Measurements from ENCODE around the gene SKOR1.
A peak's percentile ranks its signal among the peaks of the same experiment; 100 is the strongest.

The SKOR1 gene

DNA sequence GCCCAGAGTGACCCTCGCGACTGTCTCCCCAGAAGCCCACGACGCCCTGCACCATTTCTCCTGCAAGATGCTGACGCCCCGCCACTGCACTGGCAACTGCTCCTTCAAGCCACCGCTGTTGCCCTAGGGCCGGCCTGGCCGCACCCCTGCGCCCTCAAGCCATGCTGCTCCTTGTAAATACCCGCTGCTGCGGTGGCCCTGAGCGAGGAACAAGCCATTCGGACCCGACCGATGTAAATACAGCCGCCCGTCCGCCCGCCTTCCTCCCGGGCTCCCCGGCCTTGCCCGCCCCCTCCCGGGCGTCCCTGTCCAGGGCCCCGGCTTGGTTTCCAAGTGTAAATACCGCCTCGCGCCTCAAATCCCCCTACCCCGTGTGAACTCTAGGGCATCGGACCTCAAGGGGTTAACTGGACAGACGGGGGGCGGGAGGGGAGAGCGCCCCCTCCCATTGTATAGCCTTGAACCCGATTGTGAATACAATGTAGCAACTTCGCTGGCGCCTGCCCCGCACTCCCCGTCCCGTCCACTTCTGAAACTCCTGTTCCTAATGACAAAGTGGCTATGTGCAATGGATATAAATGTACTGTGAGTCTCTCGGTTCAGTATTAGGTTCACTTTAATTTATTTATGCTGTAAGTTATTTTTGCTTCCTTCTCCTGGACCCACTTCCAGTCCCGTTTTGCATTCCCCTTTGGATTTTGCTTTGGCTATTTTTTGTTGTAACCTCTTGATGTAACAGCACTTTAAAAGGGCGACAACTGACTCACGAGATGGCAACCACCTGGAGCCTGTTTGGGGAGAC, 8.6 kb downstream of the SKOR1 start:
- DNase-seq = peak; percentile 20

DNA sequence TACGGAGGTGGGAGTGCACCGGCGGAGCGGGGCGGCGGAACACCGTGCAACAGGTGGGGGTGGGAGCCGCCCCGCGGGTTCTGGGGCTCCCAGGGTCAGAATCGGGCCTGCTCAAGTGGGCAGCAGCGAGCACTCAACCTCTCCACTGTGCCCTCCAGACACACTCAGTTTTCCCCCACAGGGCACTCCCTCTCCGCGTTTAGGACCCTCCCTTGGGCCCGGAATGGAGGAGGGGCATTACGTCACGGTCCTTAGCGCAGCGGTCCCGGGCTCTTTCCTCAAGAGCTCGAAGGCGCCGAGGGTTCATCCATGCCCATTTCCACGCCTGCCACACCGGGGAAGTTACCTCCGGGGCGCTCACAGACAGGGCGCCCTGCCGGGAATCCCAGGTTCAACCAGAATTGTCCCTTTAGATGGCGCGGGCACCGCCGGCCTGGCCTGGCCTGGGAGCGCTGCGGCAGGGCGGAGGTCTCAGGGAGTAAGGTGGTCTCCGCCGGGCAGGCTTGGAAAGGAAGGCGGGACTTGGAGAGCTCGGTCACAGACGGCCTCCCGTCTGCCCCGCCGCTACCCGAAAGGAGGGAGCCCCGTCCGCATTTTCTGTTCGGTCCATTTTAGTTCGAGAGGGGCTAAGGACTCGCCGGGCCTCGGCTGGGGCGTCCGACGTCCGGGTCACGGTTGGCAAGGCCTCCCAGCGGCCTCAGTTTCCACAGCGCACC, 9.4 kb downstream of the SKOR1 start:
- DNase-seq = no peak

DNA sequence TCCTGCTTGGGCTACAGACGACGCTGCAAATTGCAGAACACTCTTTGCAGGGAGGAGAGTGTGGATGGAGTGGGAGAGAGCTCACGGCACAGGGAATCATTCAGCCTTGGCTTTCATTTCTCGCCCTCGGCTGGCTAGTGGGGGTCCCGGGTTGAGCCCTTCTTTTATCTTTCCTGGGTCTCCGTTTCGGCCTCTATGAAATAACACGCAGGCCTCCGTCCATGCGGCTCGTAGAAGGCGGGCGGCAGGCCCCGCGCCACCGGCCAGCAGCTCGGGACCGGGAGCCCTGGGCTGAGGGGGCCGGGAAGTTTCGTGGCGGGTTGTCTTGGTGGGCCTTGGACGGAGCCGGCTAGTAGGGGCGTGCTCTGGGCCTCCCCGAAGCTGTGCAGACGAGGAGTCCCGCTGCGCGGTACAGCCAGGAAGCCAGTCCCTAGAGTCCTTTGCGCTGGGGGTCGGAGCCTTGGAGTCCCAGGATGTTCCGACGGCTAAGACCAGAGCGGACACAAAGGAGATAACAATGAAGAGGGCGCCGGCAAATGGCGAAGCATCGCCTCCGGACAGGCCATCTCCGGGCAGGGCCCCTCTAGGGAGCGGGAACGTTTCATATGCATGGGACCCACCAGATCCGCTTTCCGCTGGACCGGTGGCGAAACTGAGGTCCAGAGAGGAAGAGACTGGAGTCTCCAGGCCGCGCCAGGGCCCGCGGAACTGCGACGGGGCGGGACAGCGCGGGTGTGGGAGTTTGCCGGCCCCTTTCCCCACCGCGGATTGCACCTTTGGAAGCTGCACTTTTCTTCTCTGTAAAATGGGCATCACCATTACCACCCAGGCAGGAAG, 10.2 kb downstream of the SKOR1 start:
- no peak for DNase-seq

DNA sequence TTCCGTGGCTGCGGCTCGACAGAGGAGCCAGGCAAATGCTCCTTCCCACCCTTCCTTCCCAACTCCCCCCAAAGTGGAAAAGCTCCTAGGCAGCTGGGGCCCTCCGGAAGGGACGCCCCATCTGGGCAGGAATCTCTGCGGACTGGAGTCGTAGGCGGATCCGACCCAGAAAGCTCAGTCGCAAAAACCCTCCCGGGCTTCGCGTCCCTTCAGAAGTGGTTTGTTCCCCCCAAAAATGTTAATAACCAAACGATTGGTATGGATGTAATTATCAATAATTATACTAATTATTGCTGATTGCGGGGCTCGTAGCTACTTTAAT, 10.8 kb downstream of the SKOR1 start:
- DNase-seq = no peak

DNA sequence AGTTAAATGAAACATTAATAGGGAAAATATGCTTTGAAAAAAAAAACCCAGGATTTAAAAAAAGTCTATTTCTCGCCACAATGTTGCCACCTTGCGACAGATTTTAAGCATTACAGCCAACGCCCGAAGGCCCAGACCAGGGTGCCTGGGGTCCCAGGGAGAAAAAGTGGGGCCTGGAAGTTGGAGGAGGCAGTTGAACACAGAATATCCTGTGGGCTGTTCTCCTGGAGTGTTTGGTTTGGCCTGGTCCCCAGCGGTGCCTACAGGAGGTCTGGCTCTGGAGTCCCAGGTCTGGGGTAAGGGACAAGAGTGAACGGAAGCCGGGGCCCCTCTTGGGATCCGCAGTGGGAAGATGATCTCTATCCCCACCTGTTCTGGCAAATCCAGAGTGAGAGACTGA, 11.2 kb downstream of the SKOR1 start:
- peak; percentile 25 for DNase-seq

DNA sequence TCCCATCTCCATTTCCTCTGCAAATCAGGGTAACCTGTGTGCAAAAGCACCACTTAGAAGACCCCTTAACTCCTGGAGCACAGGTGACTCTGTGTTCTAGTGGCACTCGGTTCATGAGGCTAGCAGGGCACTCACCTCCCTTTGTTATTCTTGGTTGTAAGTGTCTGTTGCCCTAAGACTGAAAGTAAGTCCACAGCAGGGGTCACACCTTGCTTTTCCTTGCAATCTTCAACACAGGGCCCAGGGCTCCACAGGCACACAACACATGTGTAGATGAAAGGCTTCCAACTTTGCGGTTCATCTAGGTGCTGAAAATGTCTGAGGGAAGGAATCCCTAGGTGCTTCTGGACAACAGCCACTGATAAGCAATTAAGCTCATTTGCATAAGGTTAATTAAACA, 11.6 kb downstream of the SKOR1 start:
- DNase-seq = no peak

DNA sequence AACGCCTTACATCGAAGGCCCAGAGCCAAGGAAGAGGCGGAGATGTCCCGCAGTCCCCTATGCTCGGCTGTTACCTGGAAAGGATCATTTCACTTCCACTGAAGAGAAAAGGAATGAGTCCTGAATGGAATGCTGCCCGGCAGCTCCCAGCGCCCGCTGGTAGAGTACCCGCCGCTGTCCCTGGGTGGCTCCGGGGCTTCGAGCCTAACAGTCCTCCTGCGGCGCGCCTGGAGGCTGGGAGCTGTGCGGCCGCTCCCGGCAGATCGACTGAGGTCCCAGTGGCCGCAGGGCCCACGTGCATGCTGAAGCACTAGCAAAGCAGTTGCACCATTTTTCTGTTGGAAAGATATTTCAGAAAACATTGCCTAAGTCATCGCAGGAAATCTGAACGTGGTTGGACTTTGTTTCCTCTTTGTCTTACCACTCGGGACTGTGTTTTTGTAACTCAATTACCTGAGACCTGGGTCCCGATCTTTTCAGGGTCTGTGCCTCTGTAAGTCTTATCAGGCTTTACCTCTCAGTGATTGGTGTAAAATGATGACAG, 13.6 kb downstream of the SKOR1 start:
- peak; percentile 51 for DNase-seq

DNA sequence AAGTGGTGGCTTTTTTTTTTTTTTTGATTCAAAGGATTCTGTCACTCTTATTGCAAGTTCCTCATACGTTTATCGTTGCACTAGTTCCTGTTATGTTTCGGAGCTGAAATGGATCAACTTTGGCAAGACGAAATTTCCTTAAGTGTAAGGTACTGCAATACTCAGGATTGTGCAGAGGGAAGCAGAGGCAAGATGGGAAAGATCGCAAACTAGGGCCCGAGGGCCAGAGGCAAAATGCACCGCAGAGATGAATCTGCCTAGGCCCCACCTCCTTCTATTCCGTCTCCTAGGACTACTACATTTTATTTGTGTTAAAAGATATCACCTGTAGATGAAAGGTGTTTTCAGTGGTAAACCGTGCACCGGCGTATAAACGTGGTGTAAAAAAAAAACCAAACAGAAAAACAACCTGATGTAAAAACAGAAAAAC, 14.2 kb downstream of the SKOR1 start:
- peak; percentile 66 for DNase-seq

DNA sequence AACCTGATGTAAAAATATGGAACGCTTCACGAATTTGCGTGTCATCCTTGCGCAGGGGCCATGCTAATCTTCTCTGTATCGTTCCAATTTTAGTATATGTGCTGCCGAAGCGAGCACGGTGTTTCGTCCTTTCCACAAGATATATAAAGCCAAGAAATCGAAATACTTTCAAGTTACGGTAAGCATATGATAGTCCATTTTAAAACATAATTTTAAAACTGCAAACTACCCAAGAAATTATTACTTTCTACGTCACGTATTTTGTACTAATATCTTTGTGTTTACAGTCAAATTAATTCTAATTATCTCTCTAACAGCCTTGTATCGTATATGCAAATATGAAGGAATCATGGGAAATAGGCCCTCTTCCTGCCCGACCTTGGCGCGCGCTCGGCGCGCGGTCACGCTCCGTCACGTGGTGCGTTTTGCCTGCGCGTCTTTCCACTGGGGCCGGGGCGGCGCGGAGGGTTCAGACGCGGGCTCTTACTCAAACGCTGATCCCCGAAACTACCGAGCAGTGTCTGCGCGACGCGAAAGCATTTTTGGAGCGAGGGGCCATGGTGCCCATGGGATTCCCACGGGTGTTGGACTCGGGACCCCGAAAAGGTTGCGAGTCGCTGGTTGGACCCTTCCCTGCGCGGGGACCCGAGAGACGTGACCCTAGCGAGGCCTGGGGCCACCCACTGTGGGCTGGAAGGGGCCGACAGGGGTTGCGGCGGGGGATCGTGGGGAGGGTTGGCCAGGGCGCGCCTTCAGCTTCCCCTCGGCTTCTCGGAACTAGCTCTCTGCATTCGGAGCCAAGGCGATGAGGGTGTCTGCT, 14.8 kb downstream of the SKOR1 start, which contains the start of gene RNU6-1:
Gene RNU6-1 (minus strand): TSS at position 117 of the 820 bp plus-strand sequence.
- DNase-seq = peak; percentile 92

DNA sequence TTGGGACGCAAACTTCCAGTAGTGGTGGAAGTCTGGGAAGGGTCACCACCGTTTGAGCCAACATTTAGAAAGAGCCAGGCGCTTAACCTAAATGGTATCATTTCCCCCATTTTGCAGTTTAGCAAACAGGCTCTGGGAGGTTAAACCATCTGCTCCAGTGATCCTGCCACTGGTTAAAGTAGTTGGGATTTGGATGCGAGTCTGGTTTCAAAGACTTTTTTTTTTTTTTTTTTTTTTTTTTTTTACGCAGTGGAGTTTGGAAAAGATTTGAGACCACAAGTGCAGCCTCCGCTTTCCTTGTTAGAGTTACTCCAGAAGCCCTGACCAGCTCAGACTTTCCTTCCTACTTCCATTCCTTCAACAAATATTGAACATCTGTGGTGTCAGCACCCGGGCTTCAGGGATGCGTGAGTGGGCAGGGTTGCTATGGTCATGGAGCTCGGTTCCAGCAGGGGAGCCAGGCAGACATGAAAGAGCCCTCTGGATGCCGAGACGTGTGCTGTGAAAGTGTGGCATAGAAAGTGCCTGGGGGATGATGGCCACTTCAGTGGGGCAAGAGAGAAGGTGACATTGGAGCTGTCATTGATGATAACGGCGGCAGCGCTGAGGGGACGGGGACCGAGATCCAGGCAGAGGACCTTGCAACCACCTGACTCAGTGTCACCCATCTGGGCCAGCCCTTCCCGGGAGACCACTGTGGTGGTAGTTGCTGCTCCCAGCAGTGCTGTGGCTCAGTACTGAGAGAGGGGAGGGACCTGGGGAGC, 15.6 kb downstream of the SKOR1 start:
- peak; percentile 27 for DNase-seq

DNA sequence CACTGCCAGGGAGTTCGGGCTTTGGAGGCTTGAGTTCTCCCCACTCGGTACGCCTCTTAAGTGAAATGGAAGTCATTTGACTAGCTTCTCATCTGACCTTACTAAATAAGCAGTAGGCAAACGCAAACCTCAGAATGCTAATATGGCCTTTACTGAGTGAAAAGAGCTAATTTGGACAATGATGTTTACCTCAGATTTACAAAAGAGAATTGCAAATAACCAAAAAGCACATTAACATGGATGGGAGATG, 16.1 kb downstream of the SKOR1 start:
- DNase-seq = no peak

DNA sequence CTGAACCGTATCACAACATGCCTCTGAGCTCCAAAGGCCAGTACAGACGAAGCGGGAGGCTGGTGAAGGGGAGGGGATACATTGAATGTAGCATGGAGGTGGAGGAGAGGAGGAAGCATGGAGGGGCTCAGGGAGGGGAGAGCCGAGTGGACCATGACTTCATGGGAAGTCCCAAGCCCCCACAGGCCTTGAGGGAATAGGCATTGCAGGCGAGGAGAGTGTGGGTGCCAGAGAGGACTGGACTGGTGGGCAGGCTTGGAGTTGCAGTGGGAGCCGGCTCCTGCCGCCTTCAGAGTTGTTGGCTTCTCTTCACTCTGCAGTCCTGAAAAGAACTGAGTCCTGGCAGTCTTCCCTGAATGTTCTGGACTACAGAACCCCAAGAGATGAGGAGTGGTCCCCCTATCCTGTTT, 17.8 kb downstream of the SKOR1 start:
- DNase-seq = no peak

DNA sequence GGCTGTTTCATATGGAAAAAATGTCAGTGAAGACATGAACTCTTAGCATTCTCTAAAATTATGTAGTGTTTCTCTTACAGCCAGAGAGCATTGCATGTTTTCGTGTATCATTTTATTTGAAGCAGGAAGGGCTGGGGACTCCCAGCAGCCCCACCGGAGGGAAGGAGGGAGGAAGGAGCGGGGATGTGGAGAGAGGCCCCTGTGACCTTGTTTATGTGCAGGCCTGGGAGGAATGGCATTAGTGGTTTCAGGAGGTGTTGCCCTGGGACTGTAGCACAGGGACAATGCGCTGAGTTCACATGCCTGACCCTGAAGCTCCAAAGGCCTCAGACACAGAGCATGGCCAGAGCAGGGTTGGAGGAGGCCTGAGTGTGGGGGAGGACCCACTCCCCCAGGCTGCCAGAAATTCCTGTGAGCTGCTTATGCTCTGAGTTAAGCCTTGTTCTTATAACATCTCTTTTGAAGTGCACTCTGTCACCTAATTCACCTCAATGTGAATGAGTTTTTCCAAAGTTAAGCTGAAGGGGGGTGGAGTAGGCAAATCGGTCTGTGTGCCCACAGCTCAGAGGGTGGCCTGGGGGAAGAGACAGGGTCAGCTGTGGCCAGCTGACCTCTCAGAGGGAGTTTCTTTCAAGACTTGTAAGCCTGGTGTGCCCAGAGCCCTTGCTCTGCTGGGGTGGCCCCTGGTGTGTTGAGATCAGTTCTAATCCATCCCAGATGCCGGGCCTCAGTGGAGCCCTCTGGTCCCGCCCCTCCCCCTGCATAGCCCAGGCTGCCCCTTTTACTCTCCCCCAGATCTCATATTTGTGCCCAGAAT, 18.5 kb downstream of the SKOR1 start:
- DNase-seq = no peak

DNA sequence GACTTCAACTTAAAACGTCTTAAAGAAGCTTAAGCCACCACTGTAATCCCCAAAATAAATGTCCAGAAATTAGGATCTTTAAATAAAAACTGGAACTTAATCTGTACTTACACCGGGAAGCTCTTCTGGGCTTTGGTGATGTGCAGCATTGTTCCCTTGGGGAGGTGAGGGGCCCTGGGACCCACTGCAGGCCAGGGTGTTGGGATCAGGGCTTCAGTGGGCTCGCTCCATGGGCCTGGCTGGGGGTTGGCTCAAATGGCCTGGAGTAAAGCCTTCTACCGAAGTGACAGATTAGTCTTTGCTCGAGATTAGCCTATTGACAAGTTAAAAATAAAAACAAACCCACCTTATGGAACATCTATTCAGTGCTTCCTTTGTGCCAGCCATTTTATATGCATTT, 20.7 kb downstream of the SKOR1 start:
- no peak for DNase-seq

DNA sequence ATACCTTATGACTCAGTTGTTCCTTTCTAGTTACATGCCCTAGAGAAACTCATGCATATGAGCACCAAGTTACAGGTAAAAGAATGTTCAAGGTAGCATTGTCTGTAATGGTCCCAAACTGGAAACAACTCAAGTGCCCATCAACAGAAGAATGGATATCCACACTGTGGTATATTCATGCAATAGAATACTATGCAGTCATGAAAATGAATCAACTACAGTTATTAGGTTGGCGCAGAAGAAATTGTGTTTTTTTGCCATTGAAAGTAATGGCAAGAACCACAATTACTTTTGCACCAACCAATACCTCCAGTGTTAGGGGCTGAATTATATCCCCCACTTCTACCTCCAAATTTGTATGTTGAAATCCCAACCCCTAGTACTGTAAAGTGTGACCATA, 24.2 kb downstream of the SKOR1 start:
- DNase-seq = no peak

DNA sequence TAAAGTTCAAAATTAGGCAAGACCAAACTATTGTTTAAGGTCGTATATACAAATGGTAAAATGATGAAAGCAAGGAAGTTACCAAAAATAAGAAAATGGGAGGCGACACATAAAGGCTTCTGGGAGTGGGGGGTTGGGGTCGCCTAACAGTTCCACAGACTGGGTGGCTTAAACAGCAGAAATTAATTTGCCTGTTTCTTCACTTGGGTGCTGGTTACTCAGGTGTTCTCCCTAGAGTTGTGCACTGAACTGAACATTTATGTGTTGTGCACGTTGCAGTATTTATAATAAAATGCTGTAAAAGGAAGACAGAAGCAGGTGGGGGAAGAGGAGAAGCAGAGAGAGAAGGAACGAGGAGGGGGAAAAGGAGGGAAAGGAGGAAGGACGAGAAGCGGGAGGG, 25.0 kb downstream of the SKOR1 start:
- no peak for DNase-seq

DNA sequence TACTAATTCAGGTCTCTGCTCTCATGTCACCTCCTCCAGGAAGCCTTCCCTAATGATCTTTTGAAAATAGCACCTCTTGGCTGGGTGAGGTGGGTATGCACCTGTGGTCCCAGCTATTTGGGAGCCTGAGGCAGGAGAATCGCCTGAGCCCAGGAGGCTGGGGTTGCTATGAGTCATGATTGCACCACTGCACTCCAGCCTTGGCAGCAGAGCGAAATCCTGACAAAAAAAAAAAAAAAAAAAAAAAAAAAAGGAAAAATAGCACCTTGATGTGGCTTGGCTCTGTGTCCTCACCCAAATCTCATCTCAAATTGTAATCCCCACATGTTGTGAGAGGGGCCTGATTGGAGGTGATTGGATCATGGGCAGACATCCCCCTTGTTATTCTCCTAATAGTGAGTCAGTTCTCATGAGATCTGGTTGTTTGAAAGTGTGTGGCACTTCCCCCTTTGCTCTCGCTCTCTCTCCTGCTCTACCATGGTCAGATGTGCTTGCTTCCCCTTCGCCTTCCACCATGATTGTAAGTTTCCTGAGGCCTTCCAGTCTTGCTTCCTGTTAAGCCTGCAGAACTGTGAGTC, 25.8 kb downstream of the SKOR1 start:
- peak; percentile 95 for DNase-seq

DNA sequence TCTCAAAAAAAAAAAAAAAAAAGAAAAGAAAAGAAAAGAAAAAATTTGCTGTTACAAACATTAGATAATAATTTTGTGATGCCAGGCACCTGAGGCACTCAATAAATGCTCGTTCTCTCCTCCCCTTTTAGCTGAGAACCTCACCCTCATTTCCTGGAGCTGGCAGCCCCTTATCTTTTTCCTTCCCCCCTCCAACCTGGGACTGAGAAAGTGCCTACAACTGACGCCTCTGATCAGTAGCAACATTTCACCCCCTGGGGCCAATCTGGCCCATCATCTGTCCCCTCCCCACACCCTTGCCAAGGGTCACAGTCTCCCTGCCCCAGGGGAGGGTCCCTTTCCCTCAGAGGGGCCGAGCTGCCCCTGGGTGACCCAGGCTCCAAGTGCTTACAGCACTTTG, 27.1 kb downstream of the SKOR1 start:
- DNase-seq = no peak

DNA sequence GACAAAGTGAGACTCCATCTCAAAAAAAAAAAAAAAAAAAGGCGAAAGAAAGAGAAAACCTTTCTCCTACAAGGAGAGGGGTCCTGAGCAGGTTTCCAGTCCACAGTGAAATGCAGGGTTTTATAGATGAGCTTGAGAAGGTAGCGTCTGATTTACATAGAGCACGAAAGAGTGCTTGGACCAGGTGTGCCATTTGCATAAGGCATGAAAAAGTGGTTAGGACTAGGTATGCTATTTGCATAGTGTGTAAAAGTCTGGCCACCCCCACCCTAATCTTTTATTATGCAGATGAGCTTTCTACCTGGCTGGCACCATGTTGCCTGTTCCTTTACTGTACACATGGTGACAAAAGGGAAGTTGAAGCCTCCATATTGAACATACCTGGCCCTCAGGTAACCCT, 28.1 kb downstream of the SKOR1 start:
- DNase-seq = no peak

DNA sequence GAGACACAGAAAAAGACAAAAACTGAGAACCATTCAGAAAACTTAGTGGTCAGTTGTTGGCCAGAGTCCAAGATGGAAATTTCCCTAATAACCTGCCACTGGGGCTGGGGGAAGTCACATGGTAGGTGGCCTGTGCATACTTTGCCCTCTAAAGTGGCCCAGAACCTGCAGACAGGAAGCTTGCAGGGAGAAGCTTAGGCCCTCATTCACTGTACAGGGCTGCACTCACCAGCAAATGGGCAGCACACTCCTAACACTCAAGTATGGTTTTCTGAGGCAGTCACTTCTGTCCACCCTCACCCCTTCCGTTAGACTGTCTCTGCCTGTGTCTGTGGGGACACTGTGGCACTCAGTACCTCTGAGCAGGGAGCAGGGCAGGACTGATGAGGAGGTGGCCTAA, 29.0 kb downstream of the SKOR1 start:
- DNase-seq = no peak

DNA sequence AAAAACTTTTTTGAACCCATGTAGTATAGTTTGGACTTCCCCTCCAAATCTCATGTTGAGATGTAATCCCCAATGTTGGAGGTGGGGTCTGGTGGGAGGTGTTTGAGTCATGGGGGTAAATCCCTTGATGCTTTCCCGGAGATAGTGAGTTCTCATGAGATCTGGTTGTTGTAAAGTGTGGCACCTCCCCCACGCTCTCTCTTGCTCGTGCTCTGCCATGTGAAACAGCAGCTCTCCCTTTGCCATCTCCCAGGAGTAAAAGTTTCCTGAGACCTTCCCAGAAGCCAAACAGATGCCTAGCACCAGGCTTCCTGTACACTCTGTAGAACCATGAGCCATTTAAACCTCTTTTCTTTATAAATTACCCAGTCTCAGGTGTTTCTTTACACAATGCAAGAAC, 30.5 kb downstream of the SKOR1 start:
- no peak for DNase-seq

All from MV-4-11 (cell line).